H1 (cell line): Measurements from ENCODE around the gene MYL3. TPM values are rescaled to one million over a fixed set of nuclear protein-coding genes. Genes with fewer than 3 reads are reported as not detected.

Experiments
- CHD7 ChIP-seq: fragments of 300-600 bp; sonication (generic); IDR thresholded peaks from 2 replicates; pipeline ENCODE4 v1.7.1; 2012; ENCODE audit warnings: low read length, moderate library complexity, mild to moderate bottlenecking, inconsistent platforms; ENCODE audit not compliant: insufficient replicate concordance
- KDM4A ChIP-seq: IDR thresholded peaks from one replicate; pipeline ENCODE4 v1.7.1; 2012; ENCODE audit warnings: low read depth, mild to moderate bottlenecking, moderate library complexity, low read length, inconsistent platforms; ENCODE audit not compliant: severe bottlenecking
- MAFK ChIP-seq: IDR thresholded peaks from 2 replicates; pipeline ENCODE4 v1.6.1; 2012; ENCODE audit warnings: low read depth, mild to moderate bottlenecking, improper control_type of control experiment, low read length
- MAX ChIP-seq: IDR thresholded peaks from 2 replicates; pipeline ENCODE4 v1.6.1; 2012; ENCODE audit warnings: inconsistent platforms
- NRF1 ChIP-seq: IDR thresholded peaks from 2 replicates; pipeline ENCODE4 v1.6.1; 2011; ENCODE audit warnings: mild to moderate bottlenecking, low read depth, low read length, improper control_type of control experiment
- RNF2 ChIP-seq: fragments of 200-900, 300-1000 bp; sonication (generic); IDR thresholded peaks from 2 replicates; pipeline ENCODE4 v1.7.1; 2016; ENCODE audit warnings: borderline replicate concordance, low read depth, mild to moderate bottlenecking, antibody characterized with exemption, low read length; ENCODE audit not compliant: poor library complexity, severe bottlenecking; ENCODE audit errors: missing control alignments
- SIRT6 ChIP-seq: IDR thresholded peaks from one replicate; pipeline ENCODE4 v1.7.1; 2012; ENCODE audit warnings: low read length, inconsistent platforms
- TAF7 ChIP-seq: optimal IDR thresholded peaks from 2 replicates; pipeline ENCODE3; 2011; ENCODE audit warnings: low read depth, mild to moderate bottlenecking, inconsistent platforms, low read length, moderate library complexity, borderline replicate concordance
- TCF12 ChIP-seq: IDR thresholded peaks from 2 replicates; pipeline ENCODE4 v1.6.1; 2011; ENCODE audit warnings: low read depth, mild to moderate bottlenecking, low read length
- USF2 ChIP-seq: IDR thresholded peaks from 2 replicates; pipeline ENCODE4 v1.6.1; 2011; ENCODE audit warnings: low read length, improper control_type of control experiment
- polyA plus RNA-seq, 7 experiments: library from polyadenylated mRNA; depleted of rRNA in 3 of 7; stranded (reverse) in 5 of 7; unstranded in 2 of 7; fragments of >200 nt in 5 of 7; fragments of 200-250 nt in 2 of 7; gene quantifications; 1 replicate in 5 of 7; 2 replicates in 1 of 7; 4 replicates in 1 of 7; pipeline versions ENCODE4 v1.2.1 to v1.2.3, GENCODE V29; 2011 to 2013; ENCODE audit warnings: missing spikeins in 2 of 7, mixed read lengths in 2 of 7
- total RNA-seq: library from RNA; stranded (reverse); fragmentation: NEBNext Ultra II Directional; extraction: Animal tissue kit (Norgen Biotek cat#: 25700); gene quantifications from 2 replicates; pipeline ENCODE4 v1.2.1, GENCODE V29; 2021

MYL3 gene
- total and polyA plus RNA-seq, 2 of the 8 experiments (the other 6 are each of a cell fraction or from before 2014, with no cell fraction given), result 0.06 TPM; not detected in 1

GRCh38 chr3:46854555-46854991 lies 8.7 kb downstream of the MYL3 start (continued):
- TF ChIP-seq CHD7, result no peak
- no peak for TF ChIP-seq TCF12
- TF ChIP-seq MAX, result no peak
- no peak for TF ChIP-seq NRF1
- TF ChIP-seq KDM4A, result no peak
- no peak for TF ChIP-seq USF2
- no peak for TF ChIP-seq SIRT6
- TF ChIP-seq RNF2, result no peak
- TF ChIP-seq TAF7, result no peak
- TF ChIP-seq MAFK, result no peak
